ENCODE results near the gene FRMD4A.
A peak's percentile ranks its signal among the peaks of the same experiment; 100 is the strongest.
"Not testable (repeated sequence)": the region's sequence is repeated elsewhere in the genome, so short reads cannot be mapped to it uniquely, and the experiment has no call there.

Gene FRMD4A

DNA sequence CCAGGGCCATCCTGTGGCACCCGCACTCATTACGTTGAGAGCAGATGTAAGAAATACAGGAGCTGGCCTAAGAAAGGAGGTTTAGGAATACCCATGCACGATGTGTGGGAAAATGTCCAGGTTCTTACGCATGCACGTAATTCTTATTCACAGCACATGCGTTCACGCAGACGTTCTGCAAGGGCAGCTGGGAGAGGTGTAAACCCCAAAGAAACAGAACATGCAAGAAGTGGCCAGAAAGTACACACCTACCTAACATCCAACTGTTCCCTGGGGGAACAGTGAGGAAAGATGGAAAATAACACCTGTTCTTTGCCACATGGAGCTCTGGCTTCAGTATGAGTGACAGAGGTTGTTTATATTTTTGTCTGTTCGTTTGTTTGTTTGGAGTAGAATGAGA, 458.3 kb downstream of the FRMD4A start:
- no peak for DNase-seq

DNA sequence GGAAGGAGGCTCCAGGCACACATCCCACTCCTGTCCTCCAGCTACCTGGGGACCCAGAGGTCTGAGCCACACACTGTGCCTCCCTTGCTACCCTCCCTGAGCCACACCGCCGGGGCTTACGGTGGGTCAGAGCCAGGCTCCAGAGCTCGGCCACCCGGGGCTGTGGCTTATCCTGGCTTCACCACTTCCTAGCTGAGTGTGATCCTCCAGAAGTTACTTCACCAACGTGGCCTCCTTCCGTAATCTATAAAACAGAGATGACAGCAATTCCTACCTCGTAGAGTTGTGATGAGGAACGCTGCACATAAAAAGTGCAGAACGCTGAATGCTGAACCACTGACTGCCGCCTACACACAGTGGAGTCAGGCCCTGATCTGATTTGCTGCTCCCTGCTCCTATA, 458.9 kb downstream of the FRMD4A start:
- DNase-seq: peak in 1 of 14 donors; percentile 17

DNA sequence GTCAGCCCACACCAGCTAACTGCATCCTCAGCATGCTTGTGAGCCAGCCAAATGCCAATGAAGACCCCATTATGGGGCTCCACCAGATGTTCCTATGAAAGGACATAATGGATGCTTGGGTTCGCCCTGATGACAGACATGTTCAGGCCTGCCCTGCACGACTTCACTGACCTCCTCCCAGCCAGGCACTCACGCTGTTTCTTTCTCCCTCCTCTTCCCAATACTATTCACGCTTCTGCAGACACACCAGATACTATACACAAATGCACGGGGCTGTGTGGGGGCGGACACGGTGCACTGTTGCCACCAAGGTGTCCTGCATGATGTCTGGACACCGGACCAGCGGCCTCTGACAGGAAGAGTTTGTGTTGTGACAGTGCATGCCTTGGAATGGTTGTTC, 459.7 kb downstream of the FRMD4A start:
- DNase-seq: no peak

DNA sequence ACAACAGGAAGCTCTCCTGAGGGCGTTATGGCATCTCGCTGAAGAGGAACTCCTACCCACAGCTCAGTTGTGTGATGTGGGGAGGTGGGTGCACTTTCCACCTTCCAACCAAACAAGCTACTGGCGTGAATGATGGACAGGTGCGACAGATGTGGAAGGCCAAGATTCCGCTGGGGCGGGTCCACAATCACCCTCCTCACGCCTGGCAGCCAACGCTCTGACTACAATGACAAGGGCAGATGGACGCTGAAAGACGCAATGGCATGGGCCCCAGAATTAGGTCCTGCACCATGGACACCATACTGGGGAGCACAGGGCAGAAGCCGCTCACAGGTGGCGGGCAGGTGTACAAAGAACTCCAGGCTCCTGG, 461.4 kb downstream of the FRMD4A start:
- DNase-seq: no peak

DNA sequence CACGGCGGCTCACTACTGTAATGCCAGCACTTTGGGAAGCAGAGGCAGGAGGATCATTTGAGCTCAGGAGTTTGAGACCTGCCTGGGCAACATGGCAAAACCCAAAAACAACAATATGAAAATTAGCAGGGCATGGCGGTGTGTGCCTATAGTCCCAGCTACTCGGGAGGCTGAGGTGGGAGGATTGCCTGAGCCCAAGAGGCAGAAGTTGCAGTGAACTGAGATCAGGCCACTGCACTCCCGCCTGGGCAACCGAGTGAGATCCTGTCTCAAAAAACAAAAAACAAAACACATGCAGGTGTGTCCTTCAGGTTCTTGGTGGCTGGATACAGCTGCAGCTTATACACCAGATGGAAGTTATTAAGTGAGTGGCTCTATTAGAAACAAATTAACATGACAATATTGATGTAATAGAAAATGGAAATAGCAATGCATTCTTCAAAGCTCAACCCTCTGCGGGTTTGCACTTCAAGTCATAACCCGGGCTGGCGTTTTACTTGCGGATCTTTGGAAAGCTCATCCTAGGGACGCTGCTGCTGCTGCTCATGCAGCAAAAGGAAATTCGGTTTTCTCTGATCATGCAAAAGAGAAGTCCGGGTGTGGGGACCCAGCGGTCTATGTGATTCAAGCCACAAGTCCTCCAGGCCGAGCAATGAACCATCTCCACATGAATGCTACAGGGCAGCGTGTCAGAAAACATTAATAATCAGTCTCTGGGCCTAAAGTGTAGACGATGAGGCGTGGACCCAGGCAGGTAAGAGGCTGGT, 462.0 kb downstream of the FRMD4A start:
- no peak for DNase-seq

DNA sequence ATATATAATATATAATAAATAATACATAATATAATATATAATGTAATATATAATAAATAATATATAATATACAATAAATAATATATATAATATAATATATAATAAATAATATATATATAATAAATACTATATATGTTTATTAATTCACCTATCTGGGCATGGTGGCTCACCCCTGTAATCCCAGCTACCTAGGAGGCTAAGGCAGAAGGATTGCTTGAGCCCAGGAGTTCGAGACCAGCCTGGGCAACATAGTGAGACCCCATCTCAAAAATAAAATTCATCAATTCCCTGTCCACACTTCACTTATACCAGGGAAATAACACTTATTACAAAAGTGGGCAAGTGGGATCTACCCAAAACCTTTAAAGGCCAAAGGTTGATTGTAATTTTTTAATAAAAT, 462.9 kb downstream of the FRMD4A start:
- no peak for DNase-seq

DNA sequence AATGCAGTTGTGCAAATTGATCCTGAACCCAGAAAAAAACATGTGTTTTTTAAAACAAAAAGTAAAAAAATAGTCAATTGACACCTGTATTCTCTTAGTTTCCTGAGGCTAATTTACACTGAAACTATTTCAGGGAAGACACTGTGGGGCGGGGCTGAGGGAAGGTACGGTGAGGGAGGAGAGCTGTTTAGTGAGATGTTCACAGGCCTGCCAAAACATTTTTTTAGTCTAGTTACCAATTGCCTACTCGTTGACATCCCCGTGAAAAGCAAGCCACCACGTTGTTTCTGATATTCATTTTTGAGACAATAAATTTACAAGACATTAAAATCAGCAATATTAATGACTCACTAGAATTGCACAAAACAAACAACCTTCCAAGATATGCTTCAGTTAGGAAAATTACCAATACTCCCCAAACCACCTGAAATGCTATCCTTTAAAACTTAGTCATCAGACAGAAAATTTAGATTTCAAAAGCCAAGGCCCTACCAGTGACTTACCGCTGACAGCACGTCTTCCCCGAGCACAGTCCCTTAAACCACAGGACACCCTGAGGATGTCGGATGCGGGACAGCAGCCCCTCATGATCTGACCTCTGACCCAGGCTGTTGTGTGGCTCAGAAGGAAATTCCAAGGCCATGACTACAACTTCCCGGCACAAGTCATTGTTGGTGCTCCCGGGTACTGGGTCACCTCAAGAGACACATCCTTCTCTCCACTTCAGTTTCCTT, 464.8 kb downstream of the FRMD4A start:
- no peak for DNase-seq

DNA sequence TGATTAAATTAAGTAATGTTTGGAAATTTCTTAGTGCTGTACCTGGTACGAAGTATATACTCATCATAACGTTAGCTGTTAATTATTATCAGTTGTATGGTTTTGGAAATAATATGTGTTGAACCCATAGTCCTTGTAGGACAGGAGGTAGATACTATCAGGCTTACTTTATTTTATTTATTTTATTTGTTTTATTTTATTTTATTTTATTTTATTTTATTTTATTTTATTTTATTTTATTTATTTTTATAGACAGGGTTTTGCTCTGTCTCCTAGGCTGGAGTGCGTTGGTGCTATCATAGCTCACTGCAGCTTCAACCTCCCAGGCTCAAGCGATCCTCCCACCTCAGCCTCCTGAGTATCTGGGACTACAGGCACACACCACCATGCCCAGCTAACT, 465.5 kb downstream of the FRMD4A start:
- DNase-seq: not testable (repeated sequence)

DNA sequence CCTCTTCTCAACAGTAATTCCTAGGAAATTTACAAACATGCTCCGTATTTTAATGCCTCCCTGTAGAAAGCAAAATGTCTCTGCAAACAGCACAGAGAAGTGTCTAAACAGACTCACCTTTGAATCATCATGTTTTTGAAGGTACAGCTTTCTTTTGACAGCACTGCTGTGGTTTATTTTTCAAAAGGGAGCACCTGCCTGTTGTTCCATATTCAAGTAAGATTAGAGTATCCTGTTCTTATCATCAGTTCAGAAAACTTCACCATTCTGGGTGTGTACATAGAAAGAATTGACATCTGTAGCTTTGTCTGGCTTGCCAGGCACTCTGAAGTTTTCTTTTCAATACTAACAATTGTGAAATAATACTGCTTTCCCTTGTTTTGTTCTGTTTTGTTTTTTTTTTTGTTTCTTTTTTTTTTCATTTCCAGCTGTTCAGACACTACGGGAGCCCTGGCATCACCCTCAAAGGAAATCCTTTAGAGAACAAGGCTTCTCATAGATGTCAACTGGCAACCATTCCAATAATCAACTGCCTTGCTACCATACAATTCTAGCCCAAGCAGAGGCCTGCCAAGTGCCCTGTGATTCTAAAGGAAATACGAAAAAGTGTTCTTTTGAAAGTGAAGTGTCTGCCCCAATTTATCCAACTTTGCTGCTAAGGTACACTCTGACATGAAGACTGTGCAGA, 468.0 kb downstream of the FRMD4A start:
- no peak for DNase-seq

DNA sequence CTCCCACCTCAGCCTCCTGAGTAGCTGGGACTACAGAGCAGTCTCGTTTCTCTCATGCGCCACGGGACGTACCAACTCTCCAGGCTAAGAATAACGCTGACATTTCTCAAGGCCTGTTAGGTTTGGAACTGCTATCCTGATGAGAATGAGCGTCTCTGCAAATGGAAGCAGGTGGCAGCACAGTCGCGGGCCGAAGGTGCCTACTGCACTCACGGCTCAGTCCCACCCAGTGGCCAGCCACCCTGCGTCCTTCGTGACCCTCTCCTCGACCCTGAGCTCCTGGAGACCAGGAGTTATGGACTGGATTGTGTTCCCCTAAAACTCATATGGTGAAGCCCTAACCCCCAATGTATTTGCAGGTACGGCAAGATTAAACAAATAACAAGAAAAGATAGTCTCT, 469.8 kb downstream of the FRMD4A start:
- no peak for DNase-seq

DNA sequence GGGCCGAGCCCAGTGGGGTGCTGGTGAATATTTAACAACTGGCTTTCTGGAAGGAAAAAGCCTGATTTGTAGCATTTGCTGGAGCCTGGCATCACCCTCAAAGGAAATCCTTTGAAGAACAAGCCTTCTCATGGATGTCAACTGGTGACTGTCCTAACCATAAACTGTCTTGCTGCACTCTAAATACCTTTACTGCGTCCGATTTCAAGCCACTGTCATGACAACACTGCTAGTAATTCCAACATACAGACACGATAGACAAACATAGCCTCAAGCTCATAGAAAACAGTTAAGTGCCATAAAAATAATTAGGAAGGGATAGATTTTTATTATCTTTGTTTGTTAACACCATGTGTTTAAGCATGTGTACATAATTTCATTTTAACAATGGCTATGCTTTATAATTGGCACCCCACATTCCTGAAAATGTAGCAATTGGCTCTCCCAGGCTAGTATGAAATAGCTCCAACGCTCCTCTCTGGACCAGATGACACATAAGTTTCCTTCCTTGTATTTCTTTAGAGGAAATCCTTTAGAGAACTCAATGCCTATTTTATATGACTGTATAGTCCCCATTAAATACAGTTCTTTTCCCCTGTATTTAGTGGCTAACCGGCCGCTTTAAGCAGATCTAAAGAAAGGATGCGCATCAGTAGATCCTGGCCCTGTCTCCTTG, 470.6 kb downstream of the FRMD4A start:
- no peak for DNase-seq

DNA sequence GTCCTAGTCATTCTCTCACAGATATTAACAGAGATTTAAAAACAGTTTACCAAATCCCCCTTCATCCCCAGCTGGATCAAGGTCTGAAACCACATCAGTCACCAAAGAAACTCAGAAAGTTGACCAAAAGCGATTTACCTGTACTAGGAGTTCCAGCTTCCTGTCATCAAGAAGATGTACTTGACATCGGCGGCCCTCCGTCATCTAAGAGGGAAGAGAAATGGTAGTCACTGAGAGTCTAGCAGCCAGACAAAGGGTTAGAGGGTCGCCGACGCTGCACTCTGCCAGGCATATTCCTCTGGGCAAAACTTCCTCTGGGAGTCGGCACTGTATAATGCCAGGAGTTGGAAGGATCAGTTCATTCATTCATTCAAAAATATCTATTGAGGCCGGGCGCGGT, 472.0 kb downstream of the FRMD4A start:
- DNase-seq: no peak

DNA sequence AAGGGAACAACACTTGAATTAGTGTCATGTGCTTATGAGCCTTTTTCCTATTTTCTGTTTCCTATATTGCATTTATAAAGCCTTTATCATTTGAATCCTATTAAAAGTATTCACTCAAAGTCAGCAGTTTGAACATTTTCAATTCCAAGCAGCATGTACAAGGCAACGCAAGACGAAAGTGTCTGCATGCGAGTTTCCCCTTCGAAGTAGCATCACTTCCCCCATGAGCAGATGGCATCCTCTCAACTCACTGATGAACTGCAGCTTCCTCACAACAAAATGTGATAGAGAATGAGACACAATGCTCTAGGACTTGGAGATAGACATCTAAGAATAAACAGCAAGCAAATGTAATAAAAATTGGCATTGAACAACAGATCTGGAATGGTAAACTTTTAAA, 473.3 kb downstream of the FRMD4A start:
- DNase-seq: no peak

DNA sequence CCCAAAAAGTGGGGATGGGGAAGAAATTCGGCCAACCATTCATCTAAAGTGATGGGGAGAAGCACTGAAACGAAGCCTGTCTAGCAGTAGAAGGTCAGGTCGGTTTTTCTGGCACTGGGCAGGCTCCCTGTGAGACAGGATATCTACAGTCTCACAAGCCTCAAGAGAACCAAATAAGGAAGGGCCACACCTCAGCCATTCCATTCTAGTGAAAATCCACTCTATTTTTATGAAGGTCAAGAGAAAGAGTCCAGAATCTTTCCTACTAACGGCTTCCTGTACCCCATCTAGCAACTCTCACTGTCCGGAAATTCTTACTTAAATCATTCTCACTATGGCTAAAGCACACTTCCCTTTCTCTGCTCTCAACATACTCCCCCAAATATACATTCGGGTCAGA, 476.9 kb downstream of the FRMD4A start:
- no peak for DNase-seq

DNA sequence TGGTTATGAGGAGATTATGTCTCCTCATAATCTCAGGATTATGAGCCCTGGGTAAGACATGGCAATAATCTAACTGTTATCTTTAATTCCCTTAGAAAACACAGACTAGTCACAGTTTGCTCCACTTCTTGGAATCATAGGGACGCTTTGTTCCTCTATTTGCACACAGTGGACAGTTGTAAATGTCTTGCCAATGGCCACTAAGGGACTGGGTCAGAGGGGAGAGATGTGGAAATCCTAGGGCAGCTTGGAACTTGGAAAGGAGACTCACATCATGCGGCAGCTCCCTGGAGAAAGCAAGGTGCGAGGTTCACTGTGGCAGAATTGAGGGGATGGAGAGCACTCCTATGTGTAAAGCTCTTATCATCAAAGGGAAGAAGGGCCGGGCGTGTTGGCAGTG, 477.9 kb downstream of the FRMD4A start:
- no peak for DNase-seq

DNA sequence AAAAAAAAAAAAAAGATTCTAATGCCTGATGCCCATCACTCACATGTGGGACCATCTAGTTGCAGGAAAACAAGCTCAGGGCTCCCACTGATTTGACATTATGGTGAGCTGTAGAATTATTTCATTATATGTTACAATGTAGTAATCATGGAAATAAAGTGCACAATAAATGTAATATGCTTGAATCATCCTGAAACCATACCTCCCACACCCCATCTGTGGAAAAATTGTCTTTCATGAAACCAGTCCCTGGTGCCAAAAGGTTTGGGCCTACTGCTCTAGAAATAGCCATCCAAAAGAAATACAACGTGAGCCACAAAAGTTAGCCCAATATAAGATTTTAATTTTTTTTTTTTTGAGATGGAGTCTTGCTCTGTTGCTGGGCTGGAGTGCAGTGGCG, 478.8 kb downstream of the FRMD4A start:
- DNase-seq: no peak

DNA sequence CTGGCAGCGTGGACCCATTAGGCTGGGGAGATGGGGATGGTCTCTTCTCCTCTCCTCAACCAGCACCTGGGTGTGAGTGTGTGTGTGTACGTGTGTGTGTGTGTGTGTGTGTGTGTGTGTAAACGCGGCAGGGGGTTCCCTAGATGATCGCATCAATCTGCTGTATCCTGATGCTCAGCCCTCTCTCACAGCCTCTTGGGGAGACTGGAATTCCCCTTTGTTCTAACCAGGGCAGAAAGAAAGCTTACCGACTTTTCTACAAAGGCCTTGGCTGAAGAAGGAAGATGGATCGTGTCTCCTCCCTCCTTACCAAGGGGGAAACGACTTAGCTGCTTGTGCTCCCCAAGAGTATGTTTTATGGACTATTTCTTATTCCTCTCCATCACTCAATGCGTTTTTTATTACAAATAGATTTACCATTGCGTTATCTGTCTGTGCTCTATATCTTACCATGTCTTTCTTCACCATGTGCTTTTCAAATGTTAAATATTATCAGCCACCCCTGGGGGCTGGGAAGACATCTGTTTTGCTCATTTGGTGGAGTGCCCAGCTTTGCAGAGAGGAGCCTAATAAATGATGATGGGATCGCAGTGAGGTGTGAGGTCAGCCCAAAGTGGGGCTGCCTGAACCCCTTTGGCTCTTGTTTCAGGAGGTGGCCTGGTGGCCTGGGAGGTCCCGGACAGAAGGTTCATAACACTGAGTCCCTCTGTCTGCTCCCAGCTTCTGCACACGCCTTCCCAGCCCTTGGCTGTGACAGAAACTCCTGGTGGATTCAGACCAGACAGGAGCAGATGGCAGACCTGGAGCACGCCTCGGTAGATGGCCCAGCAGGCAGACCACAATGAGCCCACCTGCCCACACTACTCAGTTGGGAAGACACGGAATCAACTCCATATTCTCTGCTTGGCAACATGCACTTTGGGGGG, 481.9 kb downstream of the FRMD4A start:
- DNase-seq: peak in 1 of 14 donors; percentile 29

DNA sequence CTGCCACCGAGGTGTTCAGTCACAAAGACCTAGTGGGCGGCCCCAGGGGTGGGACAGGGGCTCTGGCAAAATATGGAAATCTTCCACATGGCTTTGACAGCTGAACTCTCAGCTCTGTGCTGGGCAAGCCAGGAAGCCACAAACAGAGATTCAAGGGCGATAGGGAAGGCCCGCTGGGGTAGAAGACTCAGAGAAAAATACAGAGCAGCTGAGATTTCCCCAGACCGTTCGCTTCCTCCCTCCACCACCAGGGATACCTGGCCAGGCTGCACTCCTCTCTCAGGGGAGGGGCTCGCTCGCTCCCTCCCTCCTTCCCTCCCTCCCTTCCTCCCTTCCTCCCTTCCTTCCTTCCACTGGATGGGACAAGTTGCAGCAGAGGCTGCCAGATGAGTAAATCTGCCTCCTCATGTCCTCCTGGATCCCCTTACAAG, 483.5 kb downstream of the FRMD4A start:
- no peak for DNase-seq

DNA sequence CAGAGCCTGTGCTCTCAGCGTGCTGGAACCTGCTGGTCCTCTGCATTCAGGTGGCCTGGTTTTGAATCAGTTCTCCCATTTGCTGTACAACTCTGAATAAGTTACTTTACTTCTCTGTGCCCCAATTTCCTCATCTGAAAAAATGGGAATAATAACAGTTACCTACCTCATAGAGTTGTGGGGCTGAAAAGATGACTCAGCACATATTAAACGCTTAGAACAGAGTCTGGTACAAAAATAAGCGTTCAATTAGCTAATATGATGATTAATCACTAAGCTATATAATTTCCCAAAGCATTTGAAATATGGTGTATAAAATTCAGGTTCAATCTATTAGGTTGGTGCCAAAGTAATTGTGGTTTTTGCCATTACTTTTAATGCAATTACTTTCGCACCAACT, 484.8 kb downstream of the FRMD4A start:
- DNase-seq: no peak

DNA sequence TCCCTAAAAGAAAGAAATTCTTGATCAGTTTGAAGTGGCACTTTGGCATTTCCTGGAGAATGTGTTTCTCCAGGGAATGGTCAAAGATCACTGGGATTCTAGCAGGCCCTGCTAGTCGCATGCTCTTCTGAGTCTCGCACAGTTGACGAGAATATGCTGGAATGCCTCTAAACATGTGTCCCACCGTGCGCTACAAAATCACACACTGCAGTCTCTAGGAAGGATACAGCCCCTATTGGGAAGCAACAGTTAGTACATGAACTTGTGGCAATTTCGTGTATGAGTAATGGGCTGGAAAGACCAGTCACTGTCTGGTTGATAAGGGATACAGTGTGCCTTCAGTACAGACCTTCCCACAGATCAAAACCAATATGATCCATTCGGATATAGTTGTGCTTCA, 486.1 kb downstream of the FRMD4A start:
- no peak for DNase-seq

DNA sequence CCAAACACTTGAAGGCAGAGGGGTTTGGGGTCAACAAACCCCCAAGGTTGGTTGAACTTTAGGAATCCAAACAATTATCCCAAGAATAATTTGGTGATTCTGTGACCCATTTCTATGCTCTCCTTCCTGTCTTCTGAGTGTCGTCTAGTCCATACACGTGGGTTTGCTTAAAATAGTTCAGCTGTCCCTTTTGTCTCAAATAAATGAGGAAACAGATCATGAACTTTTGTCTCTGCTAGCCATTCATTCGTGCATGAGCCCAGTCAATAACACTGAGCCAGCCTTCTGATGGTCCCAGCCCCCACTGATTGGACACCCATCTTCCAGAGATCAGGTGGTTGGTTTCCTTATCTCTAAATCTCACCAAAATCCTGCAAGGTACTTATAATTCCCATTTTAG, 488.6 kb downstream of the FRMD4A start:
- DNase-seq: no peak

DNA sequence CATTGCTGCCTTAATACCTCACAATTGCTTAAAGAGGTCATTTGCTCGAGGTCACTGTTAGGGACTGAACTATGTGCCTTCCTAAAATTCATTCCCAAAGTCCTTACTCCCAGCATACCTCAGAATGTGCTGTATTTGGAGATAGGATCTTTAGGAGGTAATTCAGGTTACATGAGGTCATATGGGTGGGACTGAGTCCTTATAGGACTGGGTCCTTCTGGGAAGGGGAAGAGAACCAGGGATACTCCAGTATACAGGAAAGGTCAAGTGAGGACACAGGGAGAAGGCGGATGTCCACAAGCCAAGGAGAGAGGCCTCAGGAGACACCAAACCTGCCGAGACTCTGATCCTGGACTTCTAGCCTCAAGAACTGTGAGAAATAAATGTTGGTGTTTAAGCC, 490.7 kb downstream of the FRMD4A start:
- no peak for DNase-seq
